T-cell (primary cell): ENCODE measurements around the gene LCP2. TPM values are rescaled to one million over a fixed set of nuclear protein-coding genes. Genes with fewer than 3 reads are reported as not detected.

Experiments
- ATAC-seq, 4 experiments: fragments of 200-7000 bp in 3 of 4; fragments of 150-1000 bp in 1 of 4; cut with Tn5 transposase; replicated peaks in 1 of 4; 1 replicate in 3 of 4; 2 replicates in 1 of 4; pipeline ENCODE4 v1.10.0; 2021; ENCODE audit warnings: moderate library complexity in 3 of 4, mild to moderate bottlenecking in 2 of 4, moderate number of reproducible peaks in 1 of 4
- CTCF ChIA-PET, 2 donors: fragments of 300-600 bp; sonication (Branson Sonifier 250); formaldehyde crosslinking; loops; one replicate each; lab custom pipeline; 2022; ENCODE audit warnings: antibody characterized with exemption in 2 of 2; lab: Charles Lee
- POLR2A ChIA-PET, 2 donors: fragments of 300-600 bp; sonication (Branson Sonifier 250); formaldehyde crosslinking; loops; one replicate each; lab custom pipeline; 2022; ENCODE audit warnings: antibody characterized with exemption in 2 of 2; lab: Charles Lee
- DNase-seq, 35 experiments: peaks; one replicate each; pipeline versions ENCODE4 v3.0.0 to v3.0.0-alpha.2; 2013 to 2023
- H3K27ac ChIP-seq: one replicate; pipeline ENCODE4 v1.5.1; 2013; ENCODE audit warnings: low read length
- H3K27me3 ChIP-seq, 2 experiments: replicated peaks in 1 of 2; 1 replicate in 1 of 2; 2 replicates in 1 of 2; pipeline versions ENCODE4 v1.6.1 to v1.7.0; 2013; ENCODE audit warnings: low read length in 1 of 2, mixed read lengths in 1 of 2; ENCODE audit not compliant: control insufficient read depth in 2 of 2, insufficient read depth in 2 of 2; ENCODE audit errors: extremely low read depth in 1 of 2
- H3K36me3 ChIP-seq, 2 donors: 1 replicate in 1 of 2; 2 replicates in 1 of 2; pipeline versions ENCODE4 v1.6.1 to v1.7.0; 2013; ENCODE audit warnings: low read length in 1 of 2; ENCODE audit not compliant: control insufficient read depth in 2 of 2, insufficient read depth in 1 of 2; ENCODE audit errors: extremely low read depth in 1 of 2
- H3K4me1 ChIP-seq, 2 experiments: 1 replicate in 1 of 2; 2 replicates in 1 of 2; pipeline versions ENCODE4 v1.6.1 to v1.7.0; 2013; ENCODE audit warnings: low read length in 2 of 2, mixed read lengths in 1 of 2; ENCODE audit not compliant: insufficient read depth in 2 of 2, control insufficient read depth in 1 of 2; ENCODE audit errors: extremely low read depth in 1 of 2
- H3K4me3 ChIP-seq, 2 donors: 1 replicate in 1 of 2; 2 replicates in 1 of 2; pipeline versions ENCODE4 v1.5.1 to v1.7.0; 2013; ENCODE audit warnings: mild to moderate bottlenecking in 2 of 2, low read length in 1 of 2, moderate library complexity in 1 of 2; ENCODE audit not compliant: control insufficient read depth in 1 of 2; ENCODE audit errors: extremely low read depth in 1 of 2
- H3K9me3 ChIP-seq: 2 replicates; pipeline ENCODE4 v1.7.0; 2013
- H3K27ac Mint-ChIP-seq, 2 donors: one replicate each; pipeline ENCODE4 v1.8.0; 2020 to 2021; ENCODE audit warnings: mild to moderate bottlenecking in 2 of 2, mixed read lengths in 2 of 2
- H3K27me3 Mint-ChIP-seq, 2 donors: one replicate each; pipeline ENCODE4 v1.8.0; 2021 to 2022; ENCODE audit warnings: mixed read lengths in 2 of 2
- H3K36me3 Mint-ChIP-seq: one replicate; pipeline ENCODE4 v1.8.0; 2021; ENCODE audit warnings: mixed read lengths
- H3K4me1 Mint-ChIP-seq, 3 donors: one replicate each; pipeline ENCODE4 v1.8.0; 2020 to 2022; ENCODE audit warnings: mixed read lengths in 3 of 3, mild to moderate bottlenecking in 1 of 3
- H3K4me3 Mint-ChIP-seq, 3 donors: one replicate each; pipeline ENCODE4 v1.8.0; 2020 to 2022; ENCODE audit warnings: mild to moderate bottlenecking in 3 of 3, mixed read lengths in 3 of 3, moderate library complexity in 3 of 3
- H3K9me3 Mint-ChIP-seq, 3 donors: one replicate each; pipeline ENCODE4 v1.8.0; 2020 to 2022; ENCODE audit warnings: mixed read lengths in 3 of 3
- WGBS: methylation state at CpG from one replicate; pipeline ENCODE4 v1.1.5; 2013; ENCODE audit warnings: missing lambda C conversion rate; ENCODE audit not compliant: insufficient coverage; 5-methylcytosine and 5-hydroxymethylcytosine counted together
- total RNA-seq, 35 experiments: library from RNA in 6 of 35; stranded (reverse) in 6 of 35; fragments of 120-200 nt in 1 of 35; gene quantifications; one replicate each; pipeline versions ENCODE4 v1.2.1 to v1.2.4 and lab custom pipeline; 2013 to 2026

LCP2 gene
- total RNA-seq, 5 donors from 2014 or later (not counting 1 experiment from before 2014, with no cell fraction given): 355 to 394 (median 374) TPM

DNA sequence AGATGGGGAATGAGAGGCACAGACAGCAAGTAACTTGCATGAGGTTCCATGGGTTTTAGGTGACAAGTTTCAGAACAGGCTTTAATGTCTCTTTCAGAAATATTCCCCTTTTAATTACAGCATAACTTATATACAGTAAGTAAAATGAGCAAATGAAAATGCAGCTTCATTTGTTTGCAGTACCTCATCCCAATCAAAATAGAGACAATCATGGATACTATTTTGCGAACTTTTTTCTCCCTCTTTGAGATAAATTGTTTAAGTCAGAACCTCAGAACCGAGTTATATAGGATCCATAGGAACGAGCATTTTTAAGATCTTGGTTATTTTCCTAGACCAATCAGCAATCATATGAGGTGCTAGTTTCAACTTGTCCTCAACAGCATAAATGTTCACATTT, 3.5 kb downstream of the LCP2 start:
- no peaks in the 10 kb centered on the region for H3K9me3 ChIP-seq
- ChIA-PET CTCF (interaction anchor here (1.1 to 10.5 kb wide), 9 partner anchors 9 to 45 kb away, joined by 3 to 111 read pairs (median 7); no protein-coding TSS in a partner anchor), POLR2A (interaction anchor here (0.9 to 1.1 kb wide), 4 partner anchors 11 to 90 kb away, joined by 3 to 5 read pairs (median 3); no protein-coding TSS in a partner anchor)
- ATAC-seq: no peak
- DNase-seq: no peak
- Mint-ChIP-seq H3K4me1 (peaks cover 74 to 94% (median 75%) of the 10 kb centered on the region in 3 donors), H3K27me3 (no peaks in the 10 kb centered on the region), H3K9me3 (no peaks in the 10 kb centered on the region), H3K27ac (peak overlapping the region; percentile 99), H3K4me3 (peak overlapping the region; percentile 99), H3K36me3 (peaks cover 79% of the 10 kb centered on the region)
- peaks cover 6 to 57% of the 10 kb centered on the region in 2 donors for H3K36me3 ChIP-seq
- no peaks in the 10 kb centered on the region for H3K27me3 ChIP-seq
- peaks cover 56 to 64% of the 10 kb centered on the region in 2 experiments for H3K4me1 ChIP-seq
- H3K27ac ChIP-seq: peak overlapping the region; percentile 88
- no CpG with 5 or more reads among the region's 3 CpGs for WGBS
- peak overlapping the region; percentile 94 to 100 for H3K4me3 ChIP-seq

- ATAC-seq: peak; percentile 16 to 40 (median 28)
- peak in 28 of 35 experiments; percentile 29 to 74 (median 46) for DNase-seq
- no peaks in the 10 kb centered on the region for H3K27me3 ChIP-seq
- H3K27ac ChIP-seq: peak overlapping the region; percentile 88
- H3K4me1 ChIP-seq: peaks cover 58 to 66% of the 10 kb centered on the region in 2 experiments
- CTCF ChIA-PET: interaction anchor here (1.1 to 10.5 kb wide), 8 partner anchors 9 to 46 kb away, joined by 3 to 111 read pairs (median 12); no protein-coding TSS in a partner anchor
- POLR2A ChIA-PET: interaction anchor here in 1 of 2 donors (1.1 kb wide), 2 partner anchors 10 to 37 kb away, joined by 3 to 4 read pairs; no protein-coding TSS in a partner anchor
- Mint-ChIP-seq H3K27ac (peak overlapping the region; percentile 99), H3K9me3 (no peaks in the 10 kb centered on the region), H3K4me3 (peak overlapping the region; percentile 99), H3K27me3 (no peaks in the 10 kb centered on the region), H3K4me1 (peaks cover 75 to 94% (median 76%) of the 10 kb centered on the region in 3 donors), H3K36me3 (peaks cover 87% of the 10 kb centered on the region)
- peak overlapping the region; percentile 20 to 94 for H3K4me3 ChIP-seq
- H3K9me3 ChIP-seq: no peaks in the 10 kb centered on the region
- 0% methylated on average over 4 of the region's 6 CpGs for WGBS
- peaks cover 9 to 65% of the 10 kb centered on the region in 2 donors for H3K36me3 ChIP-seq
Observed at GRCh38 chr5:170293273-170293672, 4.3 kb downstream of the LCP2 start.

GRCh38 chr5:170292179-170293104, 5.1 kb downstream of the LCP2 start:
- Histone ChIP-seq H3K4me3 (peak overlapping the region; percentile 20 to 94), H3K9me3 (no peaks in the 10 kb centered on the region), H3K4me1 (peaks cover 58 to 68% of the 10 kb centered on the region in 2 experiments), H3K27me3 (no peaks in the 10 kb centered on the region), H3K36me3 (peaks cover 9 to 72% of the 10 kb centered on the region in 2 donors), H3K27ac (peak overlapping the region; percentile 88)
- CTCF ChIA-PET: interaction anchor here (0.8 to 10.5 kb wide), 12 partner anchors 9 to 47 kb away, joined by 3 to 111 read pairs (median 6); no protein-coding TSS in a partner anchor
- no peak for DNase-seq
- Mint-ChIP-seq H3K36me3 (peaks cover 95% of the 10 kb centered on the region), H3K4me1 (peaks cover 77 to 94% (median 77%) of the 10 kb centered on the region in 3 donors), H3K27me3 (no peaks in the 10 kb centered on the region), H3K9me3 (no peaks in the 10 kb centered on the region), H3K4me3 (peak overlapping the region; percentile 99), H3K27ac (peak overlapping the region; percentile 99)
- no peak for ATAC-seq
- POLR2A ChIA-PET: interaction anchor here (0.6 to 1.4 kb wide), 6 partner anchors 10 to 38 kb away, joined by 3 to 6 read pairs (median 4); no protein-coding TSS in a partner anchor
- 65% methylated on average over 3 of the region's 4 CpGs for WGBS

DNA sequence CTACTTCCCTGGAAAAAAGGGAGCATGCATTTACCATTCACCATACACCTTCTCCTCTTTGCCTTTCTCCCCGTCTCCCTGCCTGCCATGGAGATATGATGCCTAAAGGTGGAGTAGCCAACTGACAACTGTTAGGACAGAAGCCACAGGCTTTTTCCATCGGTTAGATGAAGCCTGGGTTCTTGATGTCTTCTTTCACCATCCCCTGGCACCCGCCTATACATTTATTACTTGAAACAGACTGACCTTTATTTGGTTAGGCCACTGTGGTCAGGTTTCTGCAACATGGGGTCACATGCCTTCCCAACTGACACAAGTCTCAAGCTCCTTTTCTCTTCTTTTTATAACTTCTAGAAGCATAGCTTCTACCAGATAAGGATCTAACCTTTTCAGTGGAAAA, 7.1 kb downstream of the LCP2 start:
- Histone ChIP-seq H3K9me3 (no peaks in the 10 kb centered on the region), H3K27ac (peak overlapping the region; percentile 88), H3K27me3 (no peaks in the 10 kb centered on the region), H3K36me3 (peaks cover 6 to 88% of the 10 kb centered on the region in 2 donors), H3K4me3 (no peak overlapping the region), H3K4me1 (peaks cover 77 to 86% of the 10 kb centered on the region in 2 experiments)
- no peak for DNase-seq
- no peak for ATAC-seq
- Mint-ChIP-seq H3K4me1 (peaks cover 94 to 100% (median 97%) of the 10 kb centered on the region in 3 donors), H3K27me3 (no peaks in the 10 kb centered on the region), H3K27ac (peak overlapping the region; percentile 99), H3K36me3 (peaks cover 100% of the 10 kb centered on the region), H3K4me3 (peak overlapping the region; percentile 51 to 99 (median 51)), H3K9me3 (no peaks in the 10 kb centered on the region)
- ChIA-PET POLR2A (interaction anchor here (0.7 to 1.7 kb wide), 5 partner anchors 8 to 41 kb away, joined by 3 to 6 read pairs (median 4); no protein-coding TSS in a partner anchor), CTCF (interaction anchor here (0.8 to 10.5 kb wide), 6 partner anchors 8 to 48 kb away, joined by 3 to 111 read pairs (median 6); no protein-coding TSS in a partner anchor)
- WGBS: 36% methylated on average over 2 of the region's 3 CpGs

- peaks cover 100% of the 10 kb centered on the region in 3 donors for H3K4me1 Mint-ChIP-seq
- 25% methylated on average over 3 of the region's 4 CpGs for WGBS
- CTCF ChIA-PET: interaction anchor here in 1 of 2 donors (0.6 to 3.2 kb wide), 4 partner anchors 15 to 82 kb away, joined by 3 to 19 read pairs (median 6); no protein-coding TSS in a partner anchor
- H3K9me3 Mint-ChIP-seq: no peaks in the 10 kb centered on the region
- H3K4me1 ChIP-seq: peaks cover 81 to 88% of the 10 kb centered on the region in 2 experiments
- no peaks in the 10 kb centered on the region for H3K9me3 ChIP-seq
- POLR2A ChIA-PET: interaction anchor here in 1 of 2 donors (1.1 kb wide), 1 partner anchor 27 kb away, joined by 3 read pairs; no protein-coding TSS in a partner anchor
- H3K27ac Mint-ChIP-seq: peak overlapping the region; percentile 99
- H3K4me3 ChIP-seq: no peak overlapping the region
- peak overlapping the region; percentile 88 for H3K27ac ChIP-seq
- ATAC-seq (no peak), DNase-seq (no peak)
- no peaks in the 10 kb centered on the region for H3K27me3 ChIP-seq
- H3K4me3 Mint-ChIP-seq: peak overlapping the region; percentile 64 to 99 (median 64)
- H3K27me3 Mint-ChIP-seq: no peaks in the 10 kb centered on the region
- peaks cover 99% of the 10 kb centered on the region for H3K36me3 Mint-ChIP-seq
- peaks cover 6 to 87% of the 10 kb centered on the region in 2 donors for H3K36me3 ChIP-seq
Observed at GRCh38 chr5:170289764-170290163, 7.8 kb downstream of the LCP2 start.
